Mesendoderm (in vitro differentiated cells): Measurements from ENCODE around the gene SPATA21.
"Not testable (repeated sequence)": the region's sequence is repeated elsewhere in the genome, so short reads cannot be mapped to it uniquely, and the experiment has no call there.

ENCODE experiments used
- DNase-seq: peaks from one replicate; pipeline ENCODE4 v3.0.0; 2013
- H2AK5ac ChIP-seq: 2 replicates; pipeline ENCODE4 v1.6.1; 2013; ENCODE audit warnings: low read length, inconsistent platforms
- H2BK120ac ChIP-seq: 2 replicates; pipeline ENCODE4 v1.6.1; 2013; ENCODE audit warnings: low read depth, mild to moderate bottlenecking, low read length, moderate library complexity, mixed read lengths
- H2BK15ac ChIP-seq: replicated peaks from 2 replicates; pipeline ENCODE4 v1.6.1; 2013; ENCODE audit warnings: low read depth, mild to moderate bottlenecking, moderate library complexity
- H2BK5ac ChIP-seq: 2 replicates; pipeline ENCODE4 v1.6.1; 2013; ENCODE audit warnings: low read length, inconsistent platforms
- H3K18ac ChIP-seq: 2 replicates; pipeline ENCODE4 v1.6.1; 2013; ENCODE audit warnings: mild to moderate bottlenecking, low read length, mixed read lengths
- H3K23ac ChIP-seq: one replicate; pipeline ENCODE4 v1.6.1; 2013; ENCODE audit warnings: low read length
- H3K27ac ChIP-seq: 2 replicates; pipeline ENCODE4 v1.5.1; 2013; ENCODE audit warnings: low read depth, mild to moderate bottlenecking, inconsistent platforms, low read length, moderate library complexity
- H3K27me3 ChIP-seq: 2 replicates; pipeline ENCODE4 v1.6.1; 2013; ENCODE audit warnings: low read length, control low read depth, mild to moderate bottlenecking, inconsistent platforms; ENCODE audit not compliant: insufficient read depth, poor library complexity
- H3K36me3 ChIP-seq: 2 replicates; pipeline ENCODE4 v1.6.1; 2013; ENCODE audit warnings: low read length, inconsistent platforms; ENCODE audit not compliant: control insufficient read depth, insufficient read depth
- H3K4ac ChIP-seq: one replicate; pipeline ENCODE4 v1.6.1; 2013; ENCODE audit warnings: low read depth, mild to moderate bottlenecking, low read length, moderate library complexity
- H3K4me1 ChIP-seq: 2 replicates; pipeline ENCODE4 v1.6.1; 2013; ENCODE audit warnings: low read depth, low read length, inconsistent platforms; ENCODE audit not compliant: control insufficient read depth
- H3K4me2 ChIP-seq: 2 replicates; pipeline ENCODE4 v1.6.1; 2013; ENCODE audit warnings: low read length
- H3K4me3 ChIP-seq: 2 replicates; pipeline ENCODE4 v1.5.1; 2013; ENCODE audit warnings: mild to moderate bottlenecking, low read length
- H3K56ac ChIP-seq: one replicate; pipeline ENCODE4 v1.6.1; 2013; ENCODE audit warnings: low read length
- H3K79me1 ChIP-seq: 2 replicates; pipeline ENCODE4 v1.6.1; 2013; ENCODE audit warnings: low read length, inconsistent platforms
- H3K79me2 ChIP-seq: 2 replicates; pipeline ENCODE4 v1.6.1; 2013; ENCODE audit warnings: mild to moderate bottlenecking, low read length; ENCODE audit not compliant: control insufficient read depth, insufficient read depth
- H3K9ac ChIP-seq: 2 replicates; pipeline ENCODE4 v1.6.1; 2013; ENCODE audit warnings: low read length, inconsistent platforms
- H4K5ac ChIP-seq: one replicate; pipeline ENCODE4 v1.6.1; 2013; ENCODE audit warnings: low read length
- H4K8ac ChIP-seq: one replicate; pipeline ENCODE4 v1.6.1; 2013; ENCODE audit warnings: low read depth, mild to moderate bottlenecking, control low read depth, low read length, moderate library complexity
- WGBS: extraction: QIAGEN DNeasy Blood & Tissue Kit; methylation state at CpG from one replicate; pipeline ENCODE4 v1.1.7; 2013; ENCODE audit warnings: low lambda C conversion rate, missing lambda C conversion rate; ENCODE audit not compliant: insufficient coverage; ENCODE audit errors: extremely low coverage; 5-methylcytosine and 5-hydroxymethylcytosine counted together

Gene SPATA21

GRCh38 chr1:16483639-16484500 lies 46.6 kb upstream of the SPATA21 start:
- H3K36me3 ChIP-seq, DNase-seq: not testable (repeated sequence)
- no CpG with 5 or more reads among the region's 45 CpGs for WGBS

GRCh38 chr1:16483146-16483545 lies 45.9 kb upstream of the SPATA21 start:
- not testable (repeated sequence) for H3K4me3 ChIP-seq, H2AK5ac ChIP-seq, H4K5ac ChIP-seq, H3K4ac ChIP-seq, H2BK120ac ChIP-seq, H2BK15ac ChIP-seq, H4K8ac ChIP-seq, H3K23ac ChIP-seq, H3K27ac ChIP-seq, H2BK5ac ChIP-seq, H3K4me2 ChIP-seq, H3K56ac ChIP-seq, H3K79me1 ChIP-seq, H3K36me3 ChIP-seq, H3K4me1 ChIP-seq, H3K27me3 ChIP-seq, H3K9ac ChIP-seq, DNase-seq, H3K79me2 ChIP-seq, H3K18ac ChIP-seq
- no CpG with 5 or more reads among the region's 26 CpGs for WGBS

More at GRCh38 chr1:16483639-16484500, 46.6 kb upstream of the SPATA21 start:
- not testable (repeated sequence) for H2BK5ac ChIP-seq, H3K27ac ChIP-seq, H2AK5ac ChIP-seq, H3K79me2 ChIP-seq, H2BK15ac ChIP-seq, H3K79me1 ChIP-seq, H3K4me3 ChIP-seq, H4K5ac ChIP-seq, H3K18ac ChIP-seq, H3K4me1 ChIP-seq, H4K8ac ChIP-seq, H2BK120ac ChIP-seq, H3K23ac ChIP-seq, H3K4ac ChIP-seq, H3K9ac ChIP-seq, H3K56ac ChIP-seq, H3K27me3 ChIP-seq, H3K4me2 ChIP-seq

- Histone ChIP-seq H3K79me1 (no peaks in the 10 kb centered on the region), H2BK15ac (no peak overlapping the region), H3K36me3 (peaks cover 2% of the 10 kb centered on the region), H3K27me3 (no peaks in the 10 kb centered on the region), H4K5ac (no peak overlapping the region), H3K23ac (no peak overlapping the region), H3K4ac (no peak overlapping the region), H3K9ac (no peak overlapping the region), H4K8ac (no peak overlapping the region), H3K56ac (no peak overlapping the region), H3K4me2 (no peak overlapping the region), H3K4me3 (no peak overlapping the region), H3K18ac (no peak overlapping the region), H2AK5ac (no peak overlapping the region), H3K79me2 (no peaks in the 10 kb centered on the region), H2BK5ac (no peak overlapping the region), H2BK120ac (no peak overlapping the region), H3K27ac (no peak overlapping the region), H3K4me1 (no peaks in the 10 kb centered on the region)
- DNase-seq, result no peak
- WGBS, result no CpG with 5 or more reads among the region's 12 CpGs
Measured at GRCh38 chr1:16478091-16478490, 40.9 kb upstream of the SPATA21 start.

GRCh38 chr1:16475771-16476770 lies 38.8 kb upstream of the SPATA21 start:
- H3K4me1 ChIP-seq, H3K4me2 ChIP-seq, H3K18ac ChIP-seq, DNase-seq, H2AK5ac ChIP-seq, H3K4ac ChIP-seq, H3K79me2 ChIP-seq, H2BK120ac ChIP-seq, H2BK5ac ChIP-seq, H3K9ac ChIP-seq, H3K4me3 ChIP-seq, H3K27ac ChIP-seq, H3K36me3 ChIP-seq, H2BK15ac ChIP-seq, H3K79me1 ChIP-seq, H4K8ac ChIP-seq, H3K56ac ChIP-seq, H4K5ac ChIP-seq, H3K23ac ChIP-seq, H3K27me3 ChIP-seq: not testable (repeated sequence)
- no CpG with 5 or more reads among the region's 29 CpGs for WGBS

- not testable (repeated sequence) for H2AK5ac ChIP-seq, H3K4ac ChIP-seq, H3K27me3 ChIP-seq, H2BK120ac ChIP-seq, H3K79me2 ChIP-seq, H4K5ac ChIP-seq, H3K36me3 ChIP-seq, H3K18ac ChIP-seq, H2BK5ac ChIP-seq, H3K9ac ChIP-seq, H3K79me1 ChIP-seq, H3K4me1 ChIP-seq, H4K8ac ChIP-seq, H2BK15ac ChIP-seq, H3K23ac ChIP-seq, H3K4me3 ChIP-seq, H3K27ac ChIP-seq, H3K4me2 ChIP-seq, H3K56ac ChIP-seq
- no CpG with 5 or more reads among the region's 2 CpGs for WGBS
- DNase-seq, result peak; percentile 50
Measured at GRCh38 chr1:16474891-16475290, 37.7 kb upstream of the SPATA21 start.
